Epithelial cell of proximal tubule (primary cell): Measurements from ENCODE around the gene PTPRN2. TPM values are rescaled to one million over a fixed set of nuclear protein-coding genes. Genes with fewer than 3 reads are reported as not detected.

Experiments used
- DNase-seq: peaks from one replicate; pipeline ENCODE4 v3.0.0-alpha.2; 2011; ENCODE audit warnings: low read depth
- H3K4me3 ChIP-seq: 2 replicates; pipeline ENCODE4 v1.5.1; 2011; ENCODE audit warnings: low read depth, mild to moderate bottlenecking, low read length
- CTCF ChIP-seq: conservative IDR thresholded peaks from 2 replicates; pipeline ENCODE4 v1.5.1; 2012; ENCODE audit warnings: low read depth, mild to moderate bottlenecking, low read length
- total RNA-seq: library from RNA; depleted of rRNA; stranded (reverse); fragments of >200 nt; gene quantifications from 2 replicates; pipeline ENCODE4 v1.2.3, GENCODE V29; 2015

Gene PTPRN2
- total RNA-seq, 1 donor from 2014 or later: 2.8 TPM

- H3K4me3 ChIP-seq: no peak overlapping the region
- no peak for DNase-seq
- TF ChIP-seq CTCF: no peak
These were observed 1011.8 kb downstream of the PTPRN2 start for GRCh38 chr7:157575777-157576176.

- H3K4me3 ChIP-seq: no peak overlapping the region
- no peak for DNase-seq
- TF ChIP-seq CTCF: no peak
These were observed 1012.6 kb downstream of the PTPRN2 start for GRCh38 chr7:157574914-157575586.

- no peak overlapping the region for H3K4me3 ChIP-seq
- no peak for TF ChIP-seq CTCF
- DNase-seq: no peak
These were observed 1013.4 kb downstream of the PTPRN2 start for GRCh38 chr7:157574120-157574825.

- H3K4me3 ChIP-seq: no peak overlapping the region
- no peak for DNase-seq
- TF ChIP-seq CTCF: no peak
These were observed 1014.4 kb downstream of the PTPRN2 start for GRCh38 chr7:157573244-157573643.

- no peak for TF ChIP-seq CTCF
- DNase-seq: no peak
- H3K4me3 ChIP-seq: no peak overlapping the region
These were observed 1015.0 kb downstream of the PTPRN2 start for GRCh38 chr7:157572622-157573021.

GRCh38 chr7:157570531-157571200, 1017.0 kb downstream of the PTPRN2 start:
- TF ChIP-seq CTCF: no peak
- DNase-seq: no peak
- H3K4me3 ChIP-seq: no peak overlapping the region
